Endothelial cell of umbilical vein (primary cell): ENCODE results near the gene INMT.

Source experiments
- EZH2 ChIP-seq: IDR thresholded peaks from 2 replicates; pipeline ENCODE4 v1.6.1; 2012; ENCODE audit warnings: borderline replicate concordance, low read depth, mild to moderate bottlenecking, moderate library complexity, low read length, inconsistent platforms; ENCODE audit not compliant: severe bottlenecking
- FOS ChIP-seq: IDR thresholded peaks from 2 replicates; pipeline ENCODE4 v1.6.1; 2011; ENCODE audit warnings: mild to moderate bottlenecking, low read length, moderate library complexity, borderline replicate concordance; ENCODE audit not compliant: insufficient read depth
- JUN ChIP-seq: IDR thresholded peaks from 2 replicates; pipeline ENCODE4 v1.6.1; 2011; ENCODE audit warnings: borderline replicate concordance, low read depth; ENCODE audit not compliant: insufficient read length, insufficient read depth
- MAX ChIP-seq: IDR thresholded peaks from 2 replicates; pipeline ENCODE4 v1.6.1; 2011; ENCODE audit not compliant: insufficient read depth, insufficient read length
- MYC ChIP-seq: IDR thresholded peaks from one replicate; pipeline ENCODE4 v1.6.1; 2011; ENCODE audit warnings: mild to moderate bottlenecking, low read depth, low read length
- POLR2A ChIP-seq: IDR thresholded peaks from 2 replicates; pipeline ENCODE4 v1.6.1; 2012; ENCODE audit warnings: low read depth, mild to moderate bottlenecking, control low read depth, low read length
- POLR2AphosphoS5 ChIP-seq: IDR thresholded peaks from 2 replicates; pipeline ENCODE4 v1.6.1; 2012; ENCODE audit warnings: low read depth, mild to moderate bottlenecking, control low read depth, low read length, moderate library complexity; ENCODE audit not compliant: insufficient read depth
- TF ChIP-seq, protein P1 (sequence below), 2 donors: IDR thresholded peaks; 1 replicate in 1 of 2; 2 replicates in 1 of 2; pipeline ENCODE4 v1.5.1; 2011; ENCODE audit warnings: low read length in 2 of 2, mild to moderate bottlenecking in 2 of 2, moderate library complexity in 2 of 2, control low read depth in 1 of 2, inconsistent platforms in 1 of 2, low read depth in 1 of 2; ENCODE audit not compliant: insufficient read depth in 1 of 2; ENCODE audit errors: extremely low read depth in 1 of 2

GRCh38 chr7:30802812-30803211 lies 50.9 kb downstream of the INMT start:
- TF ChIP-seq, protein P1, sequence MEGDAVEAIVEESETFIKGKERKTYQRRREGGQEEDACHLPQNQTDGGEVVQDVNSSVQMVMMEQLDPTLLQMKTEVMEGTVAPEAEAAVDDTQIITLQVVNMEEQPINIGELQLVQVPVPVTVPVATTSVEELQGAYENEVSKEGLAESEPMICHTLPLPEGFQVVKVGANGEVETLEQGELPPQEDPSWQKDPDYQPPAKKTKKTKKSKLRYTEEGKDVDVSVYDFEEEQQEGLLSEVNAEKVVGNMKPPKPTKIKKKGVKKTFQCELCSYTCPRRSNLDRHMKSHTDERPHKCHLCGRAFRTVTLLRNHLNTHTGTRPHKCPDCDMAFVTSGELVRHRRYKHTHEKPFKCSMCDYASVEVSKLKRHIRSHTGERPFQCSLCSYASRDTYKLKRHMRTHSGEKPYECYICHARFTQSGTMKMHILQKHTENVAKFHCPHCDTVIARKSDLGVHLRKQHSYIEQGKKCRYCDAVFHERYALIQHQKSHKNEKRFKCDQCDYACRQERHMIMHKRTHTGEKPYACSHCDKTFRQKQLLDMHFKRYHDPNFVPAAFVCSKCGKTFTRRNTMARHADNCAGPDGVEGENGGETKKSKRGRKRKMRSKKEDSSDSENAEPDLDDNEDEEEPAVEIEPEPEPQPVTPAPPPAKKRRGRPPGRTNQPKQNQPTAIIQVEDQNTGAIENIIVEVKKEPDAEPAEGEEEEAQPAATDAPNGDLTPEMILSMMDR (IDR thresholded peaks at IDR 0.05; ENCODE audit: extremely low read depth in 1 of 2, insufficient read depth in 1 of 2, low read depth in 1 of 2, low read length in 2 of 2): no peak
- TF ChIP-seq POLR2AphosphoS5: no peak
- TF ChIP-seq MYC: no peak
- no peak for TF ChIP-seq EZH2
- TF ChIP-seq FOS: no peak
- no peak for TF ChIP-seq POLR2A
- TF ChIP-seq MAX: no peak
- no peak for TF ChIP-seq JUN
